ENCODE data around the gene CLNS1A. TPM values are rescaled to one million over a fixed set of nuclear protein-coding genes. Genes with fewer than 3 reads are reported as not detected.

Gene CLNS1A
- total RNA-seq, 6 experiments from 2014 or later: 41.2 to 86.8 (median 64.1) TPM

GRCh38 chr11:77669848-77670511, 32.4 kb upstream of the CLNS1A start:
- Histone ChIP-seq H3K4me3 (no peak overlapping the region), H3K27ac (no peak overlapping the region), H3K4me1 (no peaks in the 10 kb centered on the region), H3K27me3 (no peaks in the 10 kb centered on the region), H3K9me3 (no peaks in the 10 kb centered on the region), H3K36me3 (peaks cover 0 to 78% (median 23%) of the 10 kb centered on the region in 4 donors)
- ATAC-seq (no peak), DNase-seq (no peak)
- WGBS (ENCODE audit: insufficient coverage, low coverage, low lambda C conversion rate, missing lambda C conversion rate): 80% methylated on average over 1 of the region's 2 CpGs
- intact Hi-C loops (cut with DNase I): no loop called here
- TF ChIP-seq CTCF (IDR thresholded peaks at IDR 0.05) (no peak), POLR2A (IDR thresholded peaks at IDR 0.05) (no peak)

GRCh38 chr11:77668760-77669159, 31.2 kb upstream of the CLNS1A start:
- H3K27ac ChIP-seq: no peak overlapping the region
- DNase-seq (no peak), ATAC-seq (no peak)
- H3K4me1 ChIP-seq: no peaks in the 10 kb centered on the region
- peaks cover 0 to 72% (median 21%) of the 10 kb centered on the region in 4 donors for H3K36me3 ChIP-seq
- intact Hi-C loops (cut with DNase I): no loop called here
- H3K4me3 ChIP-seq: no peak overlapping the region
- H3K9me3 ChIP-seq: no peaks in the 10 kb centered on the region
- 92% methylated on average over 2 of the region's 3 CpGs for WGBS (ENCODE audit: insufficient coverage, low coverage, low lambda C conversion rate, missing lambda C conversion rate)
- TF ChIP-seq POLR2A (IDR thresholded peaks at IDR 0.05) (no peak), CTCF (IDR thresholded peaks at IDR 0.05) (no peak)
- H3K27me3 ChIP-seq: no peaks in the 10 kb centered on the region

- Histone ChIP-seq H3K4me3 (no peak overlapping the region), H3K27me3 (no peaks in the 10 kb centered on the region), H3K36me3 (peaks cover 0 to 45% (median 10%) of the 10 kb centered on the region in 4 donors), H3K4me1 (no peaks in the 10 kb centered on the region), H3K27ac (no peak overlapping the region), H3K9me3 (no peaks in the 10 kb centered on the region)
- 91% methylated on average over 7 of the region's 7 CpGs for WGBS (ENCODE audit: insufficient coverage, low coverage, low lambda C conversion rate, missing lambda C conversion rate)
- DNase-seq (no peak), ATAC-seq (no peak)
- intact Hi-C loops (cut with DNase I): no loop called here
- TF ChIP-seq CTCF (IDR thresholded peaks at IDR 0.05): no peak
- TF ChIP-seq POLR2A (IDR thresholded peaks at IDR 0.05): no peak
Measured at GRCh38 chr11:77665240-77665965, 27.8 kb upstream of the CLNS1A start.

GRCh38 chr11:77661670-77662069, 24.1 kb upstream of the CLNS1A start:
- 98% methylated on average over 3 of the region's 3 CpGs for WGBS (ENCODE audit: insufficient coverage, low coverage, low lambda C conversion rate, missing lambda C conversion rate)
- no peak for TF ChIP-seq POLR2A (IDR thresholded peaks at IDR 0.05)
- no peak for TF ChIP-seq CTCF (IDR thresholded peaks at IDR 0.05)
- no peak for ATAC-seq

More at GRCh38 chr11:77661670-77662069, 24.1 kb upstream of the CLNS1A start:
- Histone ChIP-seq H3K36me3 (peaks cover 0 to 11% (median under 1%) of the 10 kb centered on the region in 4 donors), H3K9me3 (no peaks in the 10 kb centered on the region), H3K27me3 (no peaks in the 10 kb centered on the region), H3K27ac (no peak overlapping the region), H3K4me3 (no peak overlapping the region), H3K4me1 (no peaks in the 10 kb centered on the region)
- intact Hi-C loops (cut with DNase I): no loop called here
- DNase-seq: no peak

All from right lobe of liver (tissue), 6 donors.